DMS114 treated with DMSO at 0.1 percent for 48 hours (cell line): ENCODE measurements around the gene NXF3.
"Not testable (repeated sequence)": the region's sequence is repeated elsewhere in the genome, so short reads cannot be mapped to it uniquely, and the experiment has no call there.

Source experiments
- DNase-seq: peaks from one replicate; lab custom pipeline; 2025; ENCODE audit not compliant: unreplicated experiment; lab: John Stamatoyannopoulos, UW

The NXF3 gene, protein sequence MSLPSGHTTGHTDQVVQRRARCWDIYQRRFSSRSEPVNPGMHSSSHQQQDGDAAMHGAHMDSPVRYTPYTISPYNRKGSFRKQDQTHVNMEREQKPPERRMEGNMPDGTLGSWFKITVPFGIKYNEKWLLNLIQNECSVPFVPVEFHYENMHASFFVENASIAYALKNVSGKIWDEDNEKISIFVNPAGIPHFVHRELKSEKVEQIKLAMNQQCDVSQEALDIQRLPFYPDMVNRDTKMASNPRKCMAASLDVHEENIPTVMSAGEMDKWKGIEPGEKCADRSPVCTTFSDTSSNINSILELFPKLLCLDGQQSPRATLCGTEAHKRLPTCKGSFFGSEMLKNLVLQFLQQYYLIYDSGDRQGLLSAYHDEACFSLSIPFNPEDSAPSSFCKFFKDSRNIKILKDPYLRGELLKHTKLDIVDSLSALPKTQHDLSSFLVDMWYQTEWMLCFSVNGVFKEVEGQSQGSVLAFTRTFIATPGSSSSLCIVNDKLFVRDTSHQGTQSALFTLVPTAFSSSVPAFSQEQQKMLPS

DNA sequence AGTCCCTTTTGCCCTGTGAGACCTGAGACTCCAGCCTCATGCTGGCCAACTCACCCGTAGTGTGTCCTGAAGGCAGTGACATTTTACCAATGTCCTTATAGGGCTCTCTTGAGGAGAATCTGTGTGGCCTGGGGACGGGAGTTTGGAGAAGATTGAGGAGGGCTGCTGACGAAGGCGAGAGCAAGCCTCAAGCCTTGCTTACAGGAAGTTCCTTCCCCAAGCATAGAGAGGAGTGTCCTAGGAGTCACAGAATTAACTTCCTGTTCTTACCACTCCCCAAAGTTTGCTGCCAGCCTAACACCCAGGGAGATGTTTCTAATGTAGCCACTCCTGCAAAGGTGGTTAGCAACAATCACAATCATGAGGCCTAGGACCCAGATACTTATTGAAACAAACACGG is at the start of gene NXF3:
NXF3 (minus strand) TSS at position 202 of the 400 bp plus-strand sequence; CDS start at position 82, 120 bp downstream.
- DNase-seq: no peak

DNA sequence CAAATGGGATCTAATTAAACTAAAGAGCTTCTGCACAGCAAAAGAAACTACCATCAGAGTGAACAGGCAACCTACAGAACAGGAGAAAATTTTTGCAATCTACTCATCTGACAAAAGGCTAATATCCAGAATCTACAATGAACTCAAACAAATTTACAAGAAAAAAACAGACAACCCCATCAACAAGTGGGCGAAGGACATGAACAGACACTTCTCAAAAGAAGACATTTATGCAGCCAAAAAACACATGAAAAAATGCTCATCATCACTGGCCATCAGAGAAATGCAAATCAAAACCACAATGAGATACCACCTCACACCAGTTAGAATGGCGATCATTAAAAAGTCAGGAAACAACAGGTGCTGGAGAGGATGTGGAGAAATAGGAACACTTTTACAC is 43.6 kb upstream of the NXF3 start:
- DNase-seq: not testable (repeated sequence)

DNA sequence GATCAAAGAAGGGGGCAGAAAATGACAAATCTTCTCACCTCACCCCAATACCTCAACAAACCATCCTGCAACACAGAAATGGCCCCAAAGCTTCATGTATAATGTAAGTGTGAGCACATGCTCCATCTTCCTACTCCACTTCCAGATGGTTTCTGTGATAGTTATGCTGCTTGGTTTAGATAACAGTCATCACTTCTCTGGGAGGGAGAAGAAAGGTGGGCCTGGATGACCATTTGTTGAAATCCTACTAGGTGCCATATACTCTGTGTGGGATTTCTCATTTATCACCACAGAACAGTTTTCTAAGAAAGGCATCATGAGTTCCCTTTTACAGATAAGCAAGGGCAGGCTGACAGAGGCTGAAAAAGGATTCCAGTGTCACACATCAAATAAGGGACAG is 31.3 kb upstream of the NXF3 start:
- no peak for DNase-seq

DNA sequence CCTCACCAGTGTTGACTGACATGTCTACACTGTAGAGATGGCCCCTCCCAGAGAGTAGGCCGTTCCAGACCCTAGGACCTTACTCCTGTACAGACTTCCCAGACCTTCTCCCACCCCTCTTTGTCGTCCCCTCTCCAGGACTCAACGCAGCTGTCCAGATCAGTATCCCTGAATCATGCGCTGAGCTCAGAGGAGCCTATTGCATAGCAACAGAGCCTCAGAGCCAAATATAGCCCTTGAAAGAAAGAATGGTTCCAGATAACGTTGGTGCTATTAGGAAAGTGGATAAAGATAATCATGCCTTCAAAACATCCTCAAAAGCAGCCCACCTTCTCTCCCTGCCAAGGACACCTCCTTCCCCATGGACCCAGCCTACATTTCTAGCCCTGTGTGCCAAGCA is 27.8 kb upstream of the NXF3 start:
- DNase-seq: no peak

DNA sequence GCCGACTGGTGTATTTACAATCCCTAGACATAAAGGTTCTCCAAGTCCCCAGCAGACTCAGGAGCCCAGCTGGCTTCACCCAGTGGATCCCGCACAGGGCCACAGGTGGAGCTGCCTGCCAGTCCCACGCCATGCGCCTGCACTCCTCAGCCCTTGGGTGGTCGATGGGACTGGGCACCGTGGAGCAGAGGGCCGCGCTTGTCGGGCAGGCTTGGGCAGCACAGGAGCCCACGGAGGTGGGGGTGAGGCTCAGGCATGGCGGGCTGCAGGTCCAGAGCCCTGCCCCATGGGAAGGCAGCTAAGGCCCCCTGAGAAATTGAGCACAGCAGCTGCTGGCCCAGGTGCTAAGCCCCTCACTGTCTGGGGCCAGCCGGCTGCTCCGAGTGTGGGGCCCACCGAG is 24.0 kb upstream of the NXF3 start:
- not testable (repeated sequence) for DNase-seq

DNA sequence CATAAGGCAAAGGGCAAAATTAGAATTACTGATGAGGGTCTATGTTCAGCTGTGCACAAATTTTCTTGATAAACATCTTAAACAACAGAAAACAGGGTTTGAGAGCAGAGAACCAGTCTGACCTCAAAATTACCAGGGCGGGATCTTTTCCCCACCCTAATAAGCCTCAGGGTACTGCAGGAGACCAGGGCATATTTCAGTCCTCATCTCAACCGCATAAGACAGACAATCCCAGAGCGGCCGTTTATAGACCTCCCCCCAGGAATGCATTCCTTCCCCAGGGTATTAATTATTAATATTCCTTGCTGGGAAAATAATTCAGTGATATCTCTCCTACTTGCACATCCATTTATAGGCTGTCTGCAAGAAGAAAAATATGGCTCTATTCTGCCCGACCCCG is 16.6 kb upstream of the NXF3 start:
- not testable (repeated sequence) for DNase-seq

DNA sequence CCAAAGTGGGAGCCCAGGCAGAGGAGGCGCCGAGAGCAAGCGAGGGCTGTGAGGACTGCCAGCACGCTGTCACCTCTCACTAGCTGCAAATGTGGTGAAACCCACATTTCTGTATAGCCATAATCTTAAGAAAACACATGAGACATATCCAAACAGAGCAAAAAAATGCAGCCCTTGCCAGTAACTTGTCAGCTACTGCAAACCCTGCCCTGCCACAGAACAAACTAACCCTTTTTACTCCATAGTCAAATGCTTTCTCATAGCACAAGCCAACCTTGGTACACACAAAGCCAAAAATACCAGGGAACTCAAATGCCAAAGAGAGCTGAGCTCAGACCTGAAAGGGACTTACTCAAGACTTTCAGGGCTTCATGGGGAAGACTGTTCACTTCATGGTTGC is 14.9 kb upstream of the NXF3 start:
- DNase-seq: no peak

DNA sequence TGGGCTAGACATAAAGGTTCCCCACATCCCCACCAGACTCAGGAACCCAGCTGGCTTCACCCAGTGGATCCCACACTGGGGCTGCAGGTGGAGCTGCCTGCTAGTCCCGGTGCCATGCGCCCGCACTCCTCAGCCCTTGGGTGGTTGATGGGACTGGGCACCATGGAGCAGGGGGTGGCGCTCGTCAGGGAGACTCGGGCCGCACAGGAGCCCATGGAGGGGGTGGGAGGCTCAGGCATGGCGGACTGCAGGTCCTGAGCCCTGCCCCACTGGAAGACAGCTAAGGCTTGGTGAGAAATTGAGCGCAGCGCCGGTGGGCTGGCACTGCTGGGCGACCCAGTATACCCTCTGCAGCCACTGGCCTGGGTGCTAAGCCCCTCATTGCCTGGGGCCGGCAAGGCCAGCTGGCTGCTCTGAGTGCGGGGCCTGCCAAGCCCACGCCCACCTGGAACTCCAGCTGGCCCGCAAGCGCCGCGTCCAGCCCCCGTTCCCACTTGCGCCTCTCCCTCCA is 14.3 kb upstream of the NXF3 start:
- DNase-seq: not testable (repeated sequence)

DNA sequence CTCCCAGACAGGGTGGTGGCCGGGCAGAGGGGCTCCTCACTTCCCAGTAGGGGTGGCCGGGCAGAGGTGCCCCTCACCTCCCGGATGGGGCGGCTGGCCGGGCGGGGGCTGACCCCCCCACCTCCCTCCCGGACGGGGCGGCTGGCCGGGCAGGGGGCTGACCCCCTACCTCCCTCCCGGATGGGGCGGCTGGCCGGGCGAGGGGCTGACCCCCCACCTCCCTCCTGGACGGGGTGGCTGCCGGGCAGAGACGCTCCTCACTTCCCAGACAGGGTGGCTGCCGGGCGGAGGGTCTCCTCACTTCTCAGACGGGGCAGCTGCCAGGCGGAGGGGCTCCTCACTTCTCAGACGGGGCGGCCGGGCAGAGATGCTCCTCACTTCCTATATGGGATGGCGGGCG is 11.4 kb upstream of the NXF3 start:
- not testable (repeated sequence) for DNase-seq

DNA sequence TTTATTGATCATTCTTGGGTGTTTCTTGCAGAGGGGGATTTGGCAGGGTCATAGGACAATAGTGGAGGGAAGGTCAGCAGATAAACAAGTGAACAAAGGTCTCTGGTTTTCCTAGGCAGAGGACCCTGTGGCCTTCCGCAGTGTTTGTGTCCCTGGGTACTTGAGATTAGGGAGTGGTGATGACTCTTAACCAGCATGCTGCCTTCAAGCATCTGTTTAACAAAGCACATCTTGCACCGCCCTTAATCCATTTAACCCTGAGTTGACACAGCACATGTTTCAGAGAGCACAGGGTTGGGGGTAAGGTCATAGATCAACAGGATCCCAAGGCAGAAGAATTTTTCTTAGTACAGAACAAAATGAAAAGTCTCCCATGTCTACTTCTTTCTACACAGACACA is 10.9 kb upstream of the NXF3 start:
- DNase-seq: not testable (repeated sequence)

DNA sequence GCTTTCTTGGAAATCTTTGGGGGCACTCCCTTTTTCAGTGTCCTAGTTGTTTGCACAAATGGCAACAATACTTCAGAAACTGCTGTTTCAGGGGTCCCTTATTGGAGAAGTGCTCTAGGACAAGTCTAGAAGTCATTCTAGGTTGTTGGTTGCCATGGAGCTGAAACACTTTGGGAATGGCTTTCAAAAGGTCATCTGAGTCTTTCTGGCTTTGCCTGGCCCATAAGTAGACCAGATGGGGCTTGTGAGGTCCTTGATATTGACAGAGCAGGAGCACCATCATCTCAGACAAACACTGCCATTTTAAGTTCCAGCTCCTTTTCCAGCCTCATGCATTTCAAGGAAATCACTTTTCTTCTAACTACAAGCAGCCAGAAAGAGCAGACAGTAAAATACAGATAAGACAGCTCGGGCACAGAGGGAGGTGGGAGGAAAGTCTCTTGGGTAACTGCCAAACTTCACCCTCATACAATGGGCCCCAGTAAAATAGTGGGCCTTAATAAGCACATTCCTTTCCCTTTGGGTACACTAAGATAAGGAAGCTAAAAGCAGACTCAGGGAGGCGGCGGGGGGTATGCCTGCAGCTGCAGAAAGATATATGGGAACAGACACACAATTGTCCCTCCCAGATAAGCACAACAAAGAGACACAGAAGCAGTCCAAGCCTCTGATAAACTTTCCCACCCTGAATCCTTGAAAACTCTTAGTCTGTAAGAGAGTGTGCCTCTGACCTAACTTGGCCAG is 8.5 kb upstream of the NXF3 start:
- DNase-seq: no peak

DNA sequence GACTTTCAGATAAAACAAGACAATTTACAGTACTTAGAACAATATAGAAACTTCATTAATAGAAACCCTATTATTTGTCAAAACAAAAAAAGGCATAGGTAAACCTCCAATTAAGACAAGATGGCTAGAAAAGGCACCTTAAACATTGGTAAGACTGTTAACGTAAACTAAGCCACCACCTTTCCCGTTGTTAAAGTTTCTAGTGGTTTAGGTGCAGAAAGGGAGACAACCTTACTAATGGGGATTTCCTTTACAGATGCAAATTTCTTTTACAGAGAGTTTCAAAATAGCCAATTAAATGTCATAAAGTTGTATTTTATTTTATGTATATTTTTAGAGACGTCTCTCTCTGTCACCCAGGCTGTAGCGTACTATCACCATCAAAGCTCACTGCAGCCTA is 7.5 kb upstream of the NXF3 start:
- no peak for DNase-seq

DNA sequence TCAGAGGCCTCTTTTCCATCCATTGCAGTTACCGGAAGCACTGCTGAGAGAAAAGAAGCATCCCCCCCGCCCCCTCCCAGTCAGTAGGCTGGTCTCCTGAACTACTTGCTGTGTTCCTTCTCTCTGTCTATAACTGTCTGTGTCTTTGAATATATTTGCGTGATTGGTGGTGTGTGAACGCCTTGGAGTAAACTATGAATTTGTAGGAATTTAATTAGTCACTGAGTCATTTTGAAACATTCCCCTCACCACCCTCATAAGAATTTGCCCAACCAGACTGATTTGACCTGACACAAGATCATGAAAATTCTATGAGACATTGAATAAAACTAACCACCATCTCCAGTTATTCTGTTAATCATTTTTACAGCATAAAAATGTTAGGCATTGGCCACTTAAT is 6.7 kb upstream of the NXF3 start:
- DNase-seq: no peak

DNA sequence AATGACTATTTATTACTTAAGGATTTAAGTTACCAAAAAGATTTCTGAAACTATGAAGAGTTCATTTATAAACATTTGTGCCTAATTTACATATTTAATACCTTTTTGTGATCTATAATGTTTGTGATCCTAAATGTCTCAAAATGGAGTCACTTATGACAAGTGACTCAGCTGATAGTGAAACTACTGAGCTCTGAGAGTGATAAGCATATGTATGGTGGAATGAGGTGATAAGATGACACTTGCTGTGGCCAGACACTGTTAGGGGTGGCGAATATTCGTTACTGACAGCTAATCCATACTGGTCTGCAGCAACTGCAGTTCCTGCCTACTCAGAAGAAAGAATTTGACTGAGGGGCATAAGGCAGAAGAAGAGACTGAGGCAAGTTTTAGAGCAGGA is 5.5 kb upstream of the NXF3 start:
- DNase-seq: no peak

DNA sequence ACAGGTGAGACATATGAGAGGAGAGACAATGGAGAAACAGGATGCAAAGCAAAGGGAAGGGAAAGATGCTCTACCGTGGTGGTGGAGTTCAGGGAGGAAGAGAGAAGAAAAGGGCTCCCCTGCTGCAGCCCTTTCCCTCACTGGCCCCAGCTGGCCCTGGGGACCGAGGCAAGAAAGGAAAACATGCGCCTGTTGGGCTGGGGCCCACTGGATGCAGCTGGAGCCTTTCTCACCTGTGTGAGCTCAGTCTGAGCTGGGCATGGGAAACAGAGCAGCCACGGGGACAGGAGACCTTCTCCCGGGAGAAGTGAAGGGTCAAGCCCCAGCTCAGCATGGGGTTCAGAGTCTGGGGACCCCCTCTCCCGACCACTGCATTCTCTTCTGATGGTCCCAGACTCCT is 11.9 kb downstream of the NXF3 start:
- no peak for DNase-seq

DNA sequence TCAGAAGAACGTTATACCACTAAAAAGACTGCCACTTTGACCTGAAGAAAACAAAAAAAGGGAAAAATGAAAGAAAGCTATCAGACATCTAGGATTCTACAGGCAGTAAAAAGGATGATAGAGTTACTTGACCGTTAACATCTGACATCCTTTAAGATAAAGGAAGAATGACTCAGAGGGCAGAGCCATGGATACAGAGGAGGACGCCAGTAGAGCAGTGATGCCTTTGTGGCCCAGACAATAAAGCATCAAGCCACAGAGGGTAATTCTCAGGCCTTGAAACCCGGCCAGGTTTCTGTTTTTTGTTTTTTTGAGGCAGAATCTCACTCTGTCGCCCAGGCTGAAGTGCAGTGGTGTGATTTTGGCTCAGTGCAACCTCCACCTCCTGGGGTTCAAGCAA is 19.5 kb downstream of the NXF3 start:
- no peak for DNase-seq

DNA sequence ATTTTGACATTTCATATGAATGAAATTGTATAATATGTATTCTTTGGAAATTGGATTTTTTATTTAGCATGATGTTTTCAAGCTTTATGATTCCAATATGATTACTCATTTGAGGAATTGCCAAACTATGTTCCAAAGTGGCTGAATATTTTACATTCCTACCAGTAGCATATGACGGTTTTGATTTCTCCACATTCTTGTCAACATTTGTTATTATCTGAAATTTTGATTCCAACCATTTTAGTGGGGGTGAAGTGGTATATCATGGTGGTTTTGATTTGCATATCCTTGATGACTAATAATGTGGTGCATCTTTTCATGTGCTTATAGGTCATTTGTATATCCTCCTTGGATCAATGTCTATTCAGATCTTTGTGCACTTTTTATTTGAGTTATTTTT is 26.3 kb downstream of the NXF3 start:
- DNase-seq: no peak

DNA sequence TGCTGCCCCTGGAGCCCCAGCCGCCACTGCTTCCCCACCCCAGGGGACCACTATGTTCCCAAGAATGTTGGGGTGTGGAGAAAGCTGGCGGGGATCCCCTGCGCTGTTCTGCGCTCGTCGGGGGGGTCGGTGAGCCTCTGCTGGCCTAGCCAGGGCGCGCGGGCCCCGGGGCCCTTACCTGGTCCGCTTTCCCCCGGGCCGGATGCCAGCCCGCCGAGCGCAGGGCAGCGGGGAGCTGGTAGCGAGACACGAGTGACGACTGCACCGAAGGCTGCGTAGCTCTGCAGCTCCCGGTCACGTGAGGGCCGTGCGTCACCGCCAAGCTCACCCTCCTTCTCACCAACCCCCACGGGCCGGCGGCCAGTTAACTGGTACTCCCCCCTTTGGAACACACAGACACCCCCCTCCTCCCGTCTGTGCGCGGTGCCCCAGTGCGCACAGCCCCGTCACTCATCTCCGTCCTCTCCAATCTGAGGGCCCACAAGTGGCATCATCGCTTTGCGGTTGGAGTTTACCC is 29.0 kb downstream of the NXF3 start, which contains the start of gene BEX1:
BEX1 (minus strand) TSS at position 254 of the 517 bp plus-strand sequence. CDS start 897 bp downstream, outside the sequence.
- peak; percentile 71 for DNase-seq

DNA sequence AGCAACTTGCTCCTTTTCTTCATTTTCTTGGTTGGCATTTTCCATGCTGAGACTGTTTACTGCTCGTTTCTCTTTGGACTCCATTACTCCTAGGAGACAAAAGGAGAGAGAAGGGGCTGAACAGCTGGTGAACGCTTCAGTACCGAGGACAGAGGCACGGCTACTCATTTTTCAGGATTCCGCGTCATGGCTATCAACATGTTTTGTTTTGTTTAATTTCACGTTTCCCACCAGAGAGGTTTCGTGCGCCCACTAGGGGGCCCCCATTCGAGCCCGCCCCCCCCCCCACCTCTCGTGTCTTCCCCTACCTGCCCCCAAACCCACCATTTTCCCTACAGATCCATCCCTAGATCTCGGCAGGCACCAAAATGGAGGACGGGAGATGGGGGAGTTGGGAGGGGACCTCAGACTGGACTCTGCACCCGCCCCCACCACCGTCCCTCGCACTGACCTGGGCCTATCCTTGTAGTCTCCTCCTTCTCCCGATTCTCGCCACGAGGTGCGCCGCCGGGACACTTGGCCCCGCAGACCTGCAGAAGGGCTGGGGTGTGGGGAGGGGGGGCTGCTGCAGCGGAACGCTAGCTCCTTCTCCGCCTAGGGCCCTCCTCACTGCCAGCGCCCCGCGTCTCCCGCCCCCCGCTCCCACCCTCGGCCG is 29.6 kb downstream of the NXF3 start:
- peak; percentile 31 for DNase-seq

DNA sequence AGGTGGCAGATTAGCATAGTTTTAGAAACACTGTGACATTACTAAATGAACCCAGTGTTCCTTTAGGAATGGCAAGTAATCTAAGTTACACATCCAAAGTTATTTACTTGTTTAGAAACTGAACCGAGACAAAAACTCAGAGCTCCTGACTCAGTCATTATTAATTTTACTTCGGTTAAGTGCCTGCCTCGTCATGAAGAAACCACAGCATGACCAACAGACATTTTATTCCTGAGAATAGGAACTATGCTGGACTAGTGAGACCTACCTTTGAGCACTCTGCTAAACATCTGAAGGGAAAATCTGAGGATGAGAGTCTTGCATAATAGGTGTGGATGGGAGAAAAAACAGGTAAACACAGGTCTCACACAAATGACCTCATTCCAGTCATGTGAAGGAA is 31.5 kb downstream of the NXF3 start:
- no peak for DNase-seq

DNA sequence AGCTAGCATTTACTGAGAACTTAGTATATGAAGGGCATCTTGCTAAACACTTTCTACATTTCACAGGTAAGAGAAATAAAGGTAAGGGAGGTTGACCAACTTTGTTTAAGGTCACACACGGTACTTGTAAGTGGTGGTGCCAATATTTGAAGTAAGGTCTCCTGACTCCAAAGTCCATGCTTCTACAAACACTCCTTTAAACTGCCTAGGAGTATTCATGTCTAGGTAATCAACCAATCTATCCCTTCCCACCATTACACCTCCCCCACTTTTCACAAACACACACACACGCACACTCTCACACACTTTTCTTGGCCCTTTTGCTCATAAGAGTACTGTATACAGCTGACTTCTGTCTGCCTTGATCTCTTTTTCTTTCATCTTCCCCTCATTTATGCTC is 36.0 kb downstream of the NXF3 start:
- DNase-seq: no peak
